HG03521 (cell line): Measurements from ENCODE around the gene BSN.
"Not testable (repeated sequence)": the region's sequence is repeated elsewhere in the genome, so short reads cannot be mapped to it uniquely, and the experiment has no call there.

Experiments
- ATAC-seq: cut with Tn5 transposase; IDR thresholded peaks from one replicate; pipeline ENCODE4 v1.9.1; 2021; ENCODE audit warnings: mild to moderate bottlenecking, moderate library complexity; ENCODE audit not compliant: unreplicated experiment

The BSN gene

GRCh38 chr3:49689046-49689907 lies 135.0 kb downstream of the BSN start, which contains the start of the genes MST1 and RNF123:
TSS of gene MST1 (minus strand) at chr3:49689474. CDS start at chr3:49688691, 783 bp downstream.
TSS of gene RNF123 (plus strand) at chr3:49689557. CDS start at chr3:49691166, 1,609 bp downstream.
- ATAC-seq, result peak; percentile 66

GRCh38 chr3:49689908-49690624 lies 135.8 kb downstream of the BSN start:
- not testable (repeated sequence) for ATAC-seq

GRCh38 chr3:49690856-49691255 lies 136.6 kb downstream of the BSN start:
- ATAC-seq, result not testable (repeated sequence)

GRCh38 chr3:49691481-49691880 lies 137.2 kb downstream of the BSN start:
- ATAC-seq, result not testable (repeated sequence)

- ATAC-seq, result not testable (repeated sequence)
These were observed 140.3 kb downstream of the BSN start for GRCh38 chr3:49694409-49695070.

- ATAC-seq, result not testable (repeated sequence)
These were observed 141.2 kb downstream of the BSN start for GRCh38 chr3:49695350-49696015.

- no peak for ATAC-seq
These were observed 145.2 kb downstream of the BSN start for GRCh38 chr3:49699281-49699979.

- ATAC-seq, result no peak
These were observed 145.7 kb downstream of the BSN start for GRCh38 chr3:49700014-49700413.

- ATAC-seq, result no peak
These were observed 146.3 kb downstream of the BSN start for GRCh38 chr3:49700453-49701128.

- ATAC-seq, result no peak
These were observed 147.3 kb downstream of the BSN start for GRCh38 chr3:49701388-49702077.

- ATAC-seq, result no peak
These were observed 148.4 kb downstream of the BSN start for GRCh38 chr3:49702672-49703071.

GRCh38 chr3:49703443-49703927 lies 149.2 kb downstream of the BSN start:
- ATAC-seq, result no peak

GRCh38 chr3:49703956-49704355 lies 149.7 kb downstream of the BSN start:
- ATAC-seq, result no peak

- no peak for ATAC-seq
These were observed 150.4 kb downstream of the BSN start for GRCh38 chr3:49704629-49705028.

- no peak for ATAC-seq
These were observed 151.2 kb downstream of the BSN start for GRCh38 chr3:49705390-49705960.

- no peak for ATAC-seq
These were observed 152.3 kb downstream of the BSN start for GRCh38 chr3:49706456-49707112.

- ATAC-seq, result no peak
These were observed 152.8 kb downstream of the BSN start for GRCh38 chr3:49707113-49707480.

- no peak for ATAC-seq
These were observed 155.6 kb downstream of the BSN start for GRCh38 chr3:49709852-49710251.
